GM18909 (cell line): ENCODE measurements around the gene RAB17.

Experiments
- ATAC-seq: cut with Tn5 transposase; IDR thresholded peaks from one replicate; pipeline ENCODE4 v1.9.1; 2021; ENCODE audit warnings: mild to moderate bottlenecking; ENCODE audit not compliant: unreplicated experiment, poor library complexity

The RAB17 gene

GRCh38 chr2:237566401-237567235, 23.9 kb downstream of the RAB17 start, which contains the start of gene PRLH:
PRLH (plus strand) TSS chr2:237566574; CDS start chr2:237566574, 0 bp downstream.
- no peak for ATAC-seq

GRCh38 chr2:237565974-237566373, 24.6 kb downstream of the RAB17 start:
- ATAC-seq: no peak

DNA sequence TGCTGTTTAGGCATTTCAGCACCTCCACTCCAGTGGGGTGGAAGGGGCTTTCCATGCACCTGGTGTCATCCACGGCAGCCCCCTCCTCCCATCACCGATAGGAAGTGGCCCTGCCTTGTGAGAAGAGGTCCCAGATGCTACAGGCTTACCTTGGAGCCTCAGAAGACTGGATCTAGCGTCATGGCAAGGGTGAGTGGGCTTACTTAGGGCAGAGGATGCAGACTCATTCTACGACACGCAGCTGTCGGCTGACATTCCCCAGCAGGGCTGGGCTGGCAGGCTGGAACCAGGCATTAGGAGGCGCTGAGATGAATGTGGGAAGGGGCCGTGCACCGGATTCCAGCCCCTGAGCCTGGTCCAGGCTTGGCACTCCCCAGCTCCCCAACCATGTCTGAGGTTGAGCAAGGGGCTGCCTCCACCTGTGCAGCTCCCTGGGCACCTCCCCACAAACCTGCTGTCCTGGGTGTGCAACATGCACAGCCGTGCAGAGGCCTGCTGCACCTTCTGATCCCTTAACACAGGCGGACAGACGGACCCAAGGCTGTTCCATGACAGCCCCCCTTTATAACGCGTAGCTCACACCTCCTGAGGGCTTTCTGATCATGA, 25.9 kb downstream of the RAB17 start:
- ATAC-seq: no peak

DNA sequence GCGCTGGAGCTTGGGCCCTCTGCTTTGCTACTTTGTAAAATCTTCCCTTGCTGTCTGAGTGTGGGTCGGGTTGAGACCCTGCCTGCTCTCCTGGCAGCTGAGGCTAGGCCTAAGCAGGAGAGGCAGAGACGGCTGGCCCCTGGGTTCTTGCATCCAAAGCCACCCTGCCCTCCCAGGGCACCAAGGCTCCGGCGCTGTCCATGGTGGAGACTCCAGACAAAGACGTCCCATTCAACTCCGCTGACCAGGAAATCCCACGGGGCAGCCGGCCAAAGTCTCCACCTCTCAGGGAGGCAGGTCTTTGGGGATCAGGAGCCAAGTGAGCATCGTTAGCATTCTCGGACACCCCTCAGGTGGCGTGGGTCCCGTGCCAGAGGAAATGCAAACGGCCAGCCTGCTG, 26.7 kb downstream of the RAB17 start:
- ATAC-seq: no peak

- no peak for ATAC-seq
These were observed 29.3 kb downstream of the RAB17 start for GRCh38 chr2:237561221-237561620.

GRCh38 chr2:237558961-237559641, 31.4 kb downstream of the RAB17 start:
- ATAC-seq: no peak

DNA sequence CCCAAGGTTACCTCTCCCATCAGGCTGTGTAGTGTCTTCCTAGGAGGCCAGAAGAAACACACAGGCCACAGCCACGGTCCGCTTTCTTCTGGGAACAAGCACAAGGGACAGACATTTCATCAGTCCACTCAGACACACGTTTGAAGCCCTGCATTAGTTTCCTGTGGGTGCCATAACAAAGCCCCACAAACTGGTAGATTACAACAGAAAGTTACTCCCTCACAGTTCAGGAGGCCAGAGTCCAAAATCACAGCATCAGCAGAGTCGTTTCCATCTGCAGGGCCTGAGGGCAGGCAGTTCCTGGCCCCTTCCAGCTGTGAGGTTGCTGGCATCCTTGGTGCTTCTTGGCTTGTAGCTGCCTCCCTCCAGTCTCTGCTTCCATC, 32.9 kb downstream of the RAB17 start:
- ATAC-seq: peak; percentile 20

DNA sequence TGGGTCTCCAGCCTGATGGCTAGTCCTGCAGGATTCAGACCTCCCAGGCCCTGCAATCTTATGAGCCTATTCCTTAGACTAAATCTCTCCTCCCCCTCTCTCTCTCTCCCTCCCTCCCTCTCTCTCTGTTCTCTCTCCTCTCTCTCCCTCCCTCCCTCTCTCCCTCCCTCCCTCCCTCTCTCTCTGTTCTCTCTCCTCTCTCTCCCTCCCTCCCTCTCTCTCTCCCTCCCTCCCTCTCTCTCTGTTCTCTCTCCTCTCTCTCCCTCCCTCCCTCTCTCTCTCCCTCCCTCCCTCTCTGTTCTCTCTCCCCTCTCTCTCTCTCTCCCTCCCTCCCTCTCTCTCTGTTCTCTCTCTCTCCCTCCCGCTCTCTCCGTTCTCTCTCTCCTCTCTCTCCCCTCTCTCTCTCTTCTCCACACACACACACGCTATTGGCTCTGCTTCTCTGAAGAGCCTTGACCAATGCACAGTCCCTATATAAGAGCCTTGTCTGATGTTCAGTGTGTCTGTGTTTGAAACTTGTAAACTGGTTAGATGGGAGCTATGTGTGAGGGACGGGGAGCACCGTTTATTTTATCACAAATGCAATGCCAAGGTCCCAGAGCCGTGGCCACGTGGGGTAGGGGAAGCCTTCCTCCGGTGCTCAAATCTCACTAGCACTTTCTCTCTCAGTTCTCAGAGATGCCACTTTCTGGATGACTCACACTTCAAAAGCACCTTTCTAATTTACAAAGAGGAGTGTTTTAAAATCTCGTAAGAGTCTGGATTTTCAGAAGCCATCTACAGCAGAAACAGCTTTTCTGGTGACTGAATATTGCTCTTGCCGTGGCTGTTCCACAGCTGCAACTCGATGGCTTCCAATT, 33.5 kb downstream of the RAB17 start:
- ATAC-seq: peak; percentile 93

DNA sequence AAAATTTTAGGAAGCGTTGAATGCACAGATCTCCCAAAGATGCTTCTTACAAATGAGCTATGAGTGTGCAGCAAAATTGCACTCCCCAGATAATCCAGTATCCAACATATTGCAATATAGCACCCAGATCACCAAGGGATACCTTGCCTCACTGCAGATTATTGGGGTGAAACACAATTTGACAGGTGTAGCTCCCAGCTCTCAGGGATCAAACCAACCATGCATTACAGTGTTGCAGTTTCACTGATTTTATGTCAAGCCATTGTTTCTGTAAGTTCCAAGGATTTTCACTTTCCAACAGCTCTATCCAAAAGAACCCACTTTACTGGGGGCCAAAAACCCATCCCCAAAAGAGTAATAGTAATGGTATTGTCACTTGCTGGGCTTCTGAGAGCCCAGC, 35.0 kb downstream of the RAB17 start:
- no peak for ATAC-seq

- ATAC-seq: no peak
These were observed 36.6 kb downstream of the RAB17 start for GRCh38 chr2:237553948-237554347.

- ATAC-seq: no peak
These were observed 37.6 kb downstream of the RAB17 start for GRCh38 chr2:237552908-237553307.

DNA sequence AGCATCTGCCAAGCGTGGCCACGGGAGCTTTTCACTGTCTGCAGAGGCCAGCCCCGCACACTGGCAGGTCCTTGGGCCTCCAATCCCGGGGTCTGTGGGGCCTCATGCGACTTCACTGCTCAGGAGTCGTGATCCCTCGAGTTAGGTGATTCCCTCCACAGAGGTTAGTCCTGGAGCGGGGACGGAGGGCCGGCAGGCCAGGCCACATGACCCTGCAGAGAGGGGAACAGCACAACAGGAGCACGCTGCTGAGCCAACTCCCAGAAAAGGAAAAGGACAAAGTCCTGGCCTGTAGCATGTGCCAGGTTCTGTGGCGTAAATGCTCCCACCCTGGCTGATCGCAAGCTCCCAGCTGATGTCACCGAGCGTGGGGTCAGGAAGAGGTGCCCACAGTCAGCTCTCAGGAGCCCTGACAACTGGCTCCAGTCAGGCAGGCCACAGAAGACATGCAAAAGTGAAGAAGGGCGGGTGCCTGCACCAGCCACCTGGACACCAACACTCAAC, 39.4 kb downstream of the RAB17 start:
- no peak for ATAC-seq

DNA sequence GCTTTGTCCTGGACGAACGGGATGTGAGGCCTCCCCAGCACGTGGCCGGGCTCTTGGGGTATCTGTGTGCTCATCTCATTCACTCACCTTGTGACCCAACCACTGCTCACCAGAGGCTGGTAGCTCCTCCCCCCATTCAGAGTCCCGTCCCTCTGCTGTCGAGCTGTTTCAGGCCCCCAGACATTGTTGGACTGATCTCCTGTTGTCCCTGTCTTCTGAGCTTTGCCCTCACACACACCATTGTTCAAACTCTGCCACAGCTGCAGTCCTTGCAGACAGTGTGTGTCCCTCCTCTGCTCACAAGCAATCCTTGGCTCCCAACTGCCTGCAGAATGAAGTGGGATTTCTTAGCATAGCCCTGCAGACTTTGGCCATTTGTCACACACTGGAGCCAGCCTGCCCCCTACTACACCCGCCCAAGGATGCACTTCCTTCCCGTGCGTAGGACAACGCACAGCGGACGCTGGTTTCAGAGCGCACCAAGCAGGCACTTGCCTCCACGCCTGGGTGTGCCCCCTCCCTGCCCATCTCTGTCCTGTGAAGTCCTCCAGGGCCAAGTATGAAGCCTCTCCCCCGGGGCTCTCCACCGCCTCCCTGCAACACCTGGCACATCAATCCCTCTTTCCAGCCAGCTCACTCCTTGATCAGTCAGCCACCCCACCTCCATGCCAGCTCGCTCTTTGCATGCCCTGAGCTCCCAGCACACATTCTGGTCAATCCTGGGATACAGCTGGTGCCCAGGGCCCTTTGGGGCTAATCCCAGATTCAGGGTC, 40.7 kb downstream of the RAB17 start:
- ATAC-seq: no peak

- ATAC-seq: no peak
These were observed 41.3 kb downstream of the RAB17 start for GRCh38 chr2:237549216-237549615.

- no peak for ATAC-seq
These were observed 42.6 kb downstream of the RAB17 start for GRCh38 chr2:237547841-237548416.

GRCh38 chr2:237546876-237547395, 43.6 kb downstream of the RAB17 start:
- ATAC-seq: no peak

DNA sequence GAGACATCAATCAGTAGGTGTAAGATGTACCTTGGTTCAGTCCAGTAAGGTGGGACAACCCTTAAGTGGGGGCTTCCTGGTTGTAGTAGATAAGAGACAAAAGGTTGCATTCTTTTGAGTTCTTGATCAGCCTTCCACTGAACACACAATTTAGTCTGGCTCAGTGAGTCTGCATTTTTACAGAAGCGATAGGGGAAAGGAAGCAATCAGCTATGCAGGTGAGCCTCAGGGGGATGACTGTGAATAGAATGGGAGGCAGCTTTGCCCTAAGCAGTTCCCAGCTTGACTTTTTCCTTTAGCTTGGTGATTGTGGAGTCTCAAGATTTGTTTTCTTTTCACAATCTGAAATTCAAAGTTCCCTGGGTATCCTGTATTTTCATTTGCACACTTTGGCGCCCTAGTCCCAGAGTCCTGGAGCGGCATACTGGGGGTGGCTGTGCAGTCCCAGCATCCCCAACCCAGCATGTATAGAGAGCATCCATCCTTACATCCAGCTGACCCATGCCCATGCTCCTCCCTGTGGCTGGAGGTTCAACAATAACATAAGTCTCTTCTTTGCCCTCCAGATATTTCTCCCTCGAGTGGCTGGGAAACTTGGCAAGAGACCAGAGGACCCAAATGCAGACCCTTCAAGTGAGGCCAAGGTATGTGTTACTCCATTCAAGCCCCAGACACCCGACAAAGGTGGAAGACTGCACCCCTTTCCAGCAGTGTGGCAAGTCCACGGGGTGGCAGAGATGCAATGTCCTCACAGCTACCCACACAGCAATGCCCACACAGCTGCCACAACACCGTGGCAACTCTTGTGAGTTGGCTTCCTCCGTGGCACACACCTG, 44.3 kb downstream of the RAB17 start:
- ATAC-seq: no peak
